ENCODE data around the gene ETNK2.

The ETNK2 gene

GRCh38 chr1:204147406-204148383 is 4.1 kb downstream of the ETNK2 start:
- no peak for DNase-seq (ENCODE audit: low spot score)

GRCh38 chr1:204146965-204147364 is 4.9 kb downstream of the ETNK2 start:
- no peak for DNase-seq (ENCODE audit: low spot score)

GRCh38 chr1:204146309-204146708 is 5.5 kb downstream of the ETNK2 start:
- DNase-seq (ENCODE audit: low spot score), result no peak

- DNase-seq (ENCODE audit: low spot score), result no peak
These were observed 6.8 kb downstream of the ETNK2 start for GRCh38 chr1:204145033-204145504.

- DNase-seq (ENCODE audit: low spot score), result no peak
These were observed 8.4 kb downstream of the ETNK2 start for GRCh38 chr1:204143276-204144041.

- DNase-seq (ENCODE audit: low spot score), result no peak
These were observed 9.5 kb downstream of the ETNK2 start for GRCh38 chr1:204142032-204142974.

GRCh38 chr1:204141131-204141530 is 10.7 kb downstream of the ETNK2 start:
- DNase-seq (ENCODE audit: low spot score), result no peak

- DNase-seq (ENCODE audit: low spot score), result no peak
These were observed 11.9 kb downstream of the ETNK2 start for GRCh38 chr1:204139952-204140351.

- no peak for DNase-seq (ENCODE audit: low spot score)
These were observed 12.8 kb downstream of the ETNK2 start for GRCh38 chr1:204139088-204139487.

GRCh38 chr1:204136814-204137213 is 15.0 kb downstream of the ETNK2 start:
- DNase-seq (ENCODE audit: low spot score), result no peak

- no peak for DNase-seq (ENCODE audit: low spot score)
These were observed 17.7 kb downstream of the ETNK2 start for GRCh38 chr1:204134103-204134502.

GRCh38 chr1:204132718-204133117 is 19.1 kb downstream of the ETNK2 start:
- no peak for DNase-seq (ENCODE audit: low spot score)

GRCh38 chr1:204131978-204132377 is 19.9 kb downstream of the ETNK2 start:
- no peak for DNase-seq (ENCODE audit: low spot score)

- peak; percentile 92 for DNase-seq (ENCODE audit: low spot score)
These were observed 20.6 kb downstream of the ETNK2 start for GRCh38 chr1:204130981-204131892.

GRCh38 chr1:204130178-204130577 is 21.7 kb downstream of the ETNK2 start:
- no peak for DNase-seq (ENCODE audit: low spot score)

- peak; percentile 94 for DNase-seq (ENCODE audit: low spot score)
These were observed 22.6 kb downstream of the ETNK2 start for GRCh38 chr1:204128964-204129896.

GRCh38 chr1:204128464-204128963 is 23.3 kb downstream of the ETNK2 start:
- no peak for DNase-seq (ENCODE audit: low spot score)

GRCh38 chr1:204127597-204128242 is 24.1 kb downstream of the ETNK2 start:
- DNase-seq (ENCODE audit: low spot score), result peak; percentile 93

- DNase-seq (ENCODE audit: low spot score), result no peak
These were observed 24.9 kb downstream of the ETNK2 start for GRCh38 chr1:204126956-204127355.

Measured in hepatic stellate cell (primary cell).